ENCODE measurements around the gene SERTAD4.

DNA sequence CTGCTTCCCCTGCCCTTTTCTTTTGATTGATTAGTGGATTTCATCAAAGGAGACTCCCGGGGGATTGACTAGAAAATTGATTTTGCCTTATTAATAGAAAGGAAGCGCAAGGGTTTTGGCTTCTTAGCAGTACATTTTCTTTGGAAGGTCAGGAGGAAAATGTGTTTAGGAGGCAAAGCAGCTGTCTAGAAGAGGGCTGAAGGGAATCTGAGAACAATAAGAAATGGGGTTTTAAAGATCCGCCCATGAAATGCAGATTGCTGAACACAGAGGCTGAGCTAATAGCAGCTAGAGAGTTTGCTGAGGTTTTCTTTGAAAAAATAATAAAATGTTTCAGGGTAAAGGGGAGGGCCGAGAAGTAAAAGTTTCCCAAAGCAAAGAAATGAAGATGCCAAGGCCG, 4.9 kb downstream of the SERTAD4 start:
- TF ChIP-seq, protein P1, sequence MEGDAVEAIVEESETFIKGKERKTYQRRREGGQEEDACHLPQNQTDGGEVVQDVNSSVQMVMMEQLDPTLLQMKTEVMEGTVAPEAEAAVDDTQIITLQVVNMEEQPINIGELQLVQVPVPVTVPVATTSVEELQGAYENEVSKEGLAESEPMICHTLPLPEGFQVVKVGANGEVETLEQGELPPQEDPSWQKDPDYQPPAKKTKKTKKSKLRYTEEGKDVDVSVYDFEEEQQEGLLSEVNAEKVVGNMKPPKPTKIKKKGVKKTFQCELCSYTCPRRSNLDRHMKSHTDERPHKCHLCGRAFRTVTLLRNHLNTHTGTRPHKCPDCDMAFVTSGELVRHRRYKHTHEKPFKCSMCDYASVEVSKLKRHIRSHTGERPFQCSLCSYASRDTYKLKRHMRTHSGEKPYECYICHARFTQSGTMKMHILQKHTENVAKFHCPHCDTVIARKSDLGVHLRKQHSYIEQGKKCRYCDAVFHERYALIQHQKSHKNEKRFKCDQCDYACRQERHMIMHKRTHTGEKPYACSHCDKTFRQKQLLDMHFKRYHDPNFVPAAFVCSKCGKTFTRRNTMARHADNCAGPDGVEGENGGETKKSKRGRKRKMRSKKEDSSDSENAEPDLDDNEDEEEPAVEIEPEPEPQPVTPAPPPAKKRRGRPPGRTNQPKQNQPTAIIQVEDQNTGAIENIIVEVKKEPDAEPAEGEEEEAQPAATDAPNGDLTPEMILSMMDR (IDR thresholded peaks at IDR 0.05), result no peak
- TF ChIP-seq POLR2AphosphoS5 (IDR thresholded peaks at IDR 0.05) (no peak), EP300 (IDR thresholded peaks at IDR 0.05) (no peak), POLR2A (IDR thresholded peaks at IDR 0.05; ENCODE audit: low read depth) (no peak)

All from esophagus muscularis mucosa (tissue), 4 donors.